SW 1271 (cell line): ENCODE results near the gene HOMER2.
"Not testable (repeated sequence)": the region's sequence is repeated elsewhere in the genome, so short reads cannot be mapped to it uniquely, and the experiment has no call there.

Experiments
- DNase-seq, 2 experiments: peaks; one replicate each; lab custom pipeline; 2025; lab: John Stamatoyannopoulos, UW

Gene HOMER2

DNA sequence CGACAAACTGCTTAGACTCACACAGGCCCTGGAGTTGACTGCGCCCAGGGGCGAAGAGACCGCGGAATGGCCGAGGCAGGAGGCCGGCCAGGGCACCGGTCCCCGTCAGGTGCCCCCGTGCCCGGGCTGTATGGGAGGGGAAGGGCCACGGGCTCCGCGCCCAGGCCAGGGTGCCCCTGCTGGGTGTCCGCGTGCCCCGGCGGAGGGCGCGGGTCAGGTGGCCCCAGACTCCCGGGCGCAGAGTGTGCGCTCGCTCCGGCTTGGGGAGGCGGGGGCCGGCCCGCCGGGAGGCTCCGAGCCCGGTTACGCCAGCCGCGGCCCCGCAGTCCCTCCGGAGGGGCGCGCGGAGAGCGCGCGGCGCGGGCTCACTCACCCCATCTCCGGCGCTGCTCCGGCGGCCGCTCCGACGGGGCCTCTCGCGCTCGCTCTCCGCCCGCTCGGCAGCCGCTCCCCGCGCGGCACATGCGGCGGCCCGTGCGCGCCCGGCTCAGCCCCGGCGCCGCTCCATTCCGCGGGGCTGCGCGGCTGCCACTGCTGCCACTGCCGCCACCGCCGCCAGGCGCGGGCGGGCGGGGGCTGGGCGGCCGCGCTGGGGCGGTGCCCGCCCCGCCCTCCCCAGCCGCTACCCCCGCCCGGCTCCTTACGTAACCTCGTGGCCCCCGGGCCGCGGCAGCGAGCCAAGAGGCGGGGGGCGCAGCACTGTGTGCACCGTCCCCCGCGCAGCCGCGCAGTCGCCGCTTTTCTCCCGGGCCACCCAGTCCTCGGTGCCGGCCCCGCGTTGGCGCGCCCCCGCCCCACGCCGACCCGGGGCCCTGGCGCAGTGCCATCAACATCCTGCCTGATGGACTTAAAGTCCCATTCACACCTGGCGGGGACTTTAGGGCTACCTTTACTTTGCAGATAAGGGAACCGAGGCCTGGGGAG, at the start of gene HOMER2:
Gene HOMER2 (minus strand): TSS at position 563 of the 924 bp plus-strand sequence. CDS start 185 bp downstream, at position 378.
- DNase-seq = no peak

DNA sequence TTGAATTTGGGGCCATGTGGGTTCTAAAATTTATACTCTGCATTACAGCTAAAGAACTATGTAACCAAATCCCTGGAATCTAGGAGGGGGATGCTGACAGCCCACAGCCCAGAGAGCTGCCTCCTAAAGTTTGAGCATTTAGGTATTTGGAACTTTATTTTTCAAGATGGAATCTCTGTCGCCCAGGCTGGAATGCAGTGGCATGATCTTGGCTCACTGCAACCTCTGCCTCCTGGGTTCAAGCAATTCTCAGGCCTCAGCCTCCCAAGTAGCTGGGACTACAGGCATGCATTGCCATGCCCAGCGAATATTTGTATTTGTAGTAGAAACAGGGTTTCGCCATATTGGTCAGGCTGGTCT, 48.1 kb upstream of the HOMER2 start:
- not testable (repeated sequence) for DNase-seq

DNA sequence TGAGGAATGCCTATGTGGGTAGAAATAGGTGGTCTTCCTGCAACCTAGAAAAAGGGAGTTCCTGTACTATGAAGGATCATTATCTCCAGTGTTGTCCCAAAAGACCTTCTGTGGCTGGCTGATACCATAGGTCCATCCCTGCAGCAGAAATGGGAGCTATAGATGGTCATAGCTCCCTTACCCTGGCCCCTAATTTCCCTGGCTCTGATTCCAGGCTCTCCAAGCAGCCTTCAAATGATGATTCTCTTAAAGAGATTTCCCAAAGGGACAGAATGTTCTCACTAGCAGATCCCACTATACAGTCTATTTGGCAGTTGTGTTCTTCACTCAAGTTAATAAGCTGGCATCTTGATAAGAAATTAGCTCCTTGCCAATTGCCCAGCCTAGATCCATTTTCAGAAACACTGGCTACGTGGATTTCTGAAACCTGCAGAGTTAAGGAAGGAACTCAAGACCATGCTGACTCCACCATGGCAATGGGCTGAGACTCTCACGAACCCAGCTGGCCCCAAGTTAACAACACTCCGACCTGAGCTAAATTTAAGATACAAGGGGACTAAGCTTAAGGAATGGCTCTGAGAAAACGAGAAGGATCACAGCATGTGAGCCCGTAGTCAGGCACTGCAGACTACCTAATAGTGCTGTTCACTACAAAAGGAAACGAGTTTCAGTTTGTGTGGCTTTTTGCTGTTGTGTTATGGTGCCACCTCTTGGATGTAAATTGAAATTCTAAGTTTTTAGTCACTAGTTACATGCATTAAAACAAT, 47.6 kb upstream of the HOMER2 start:
- peak; percentile 33 to 68 for DNase-seq

DNA sequence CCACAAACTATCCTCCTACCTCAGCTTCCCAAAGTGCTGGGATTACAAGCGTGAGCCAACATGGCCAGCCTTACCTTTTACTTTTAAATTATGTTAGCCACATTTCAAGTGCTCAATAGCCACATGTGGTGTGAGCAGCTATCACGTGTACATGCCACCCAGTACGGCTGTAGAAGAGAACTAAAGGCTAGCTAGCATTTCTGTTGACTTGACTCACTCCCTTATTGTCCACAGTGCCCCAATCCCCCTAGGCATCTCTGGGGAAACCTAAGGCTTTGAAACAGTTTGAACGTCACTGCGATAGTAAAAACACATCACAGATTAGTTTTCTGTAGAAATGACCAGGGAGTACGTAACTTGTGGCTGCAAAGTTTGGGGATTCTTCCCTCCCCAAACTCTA, 46.9 kb upstream of the HOMER2 start:
- no peak for DNase-seq

DNA sequence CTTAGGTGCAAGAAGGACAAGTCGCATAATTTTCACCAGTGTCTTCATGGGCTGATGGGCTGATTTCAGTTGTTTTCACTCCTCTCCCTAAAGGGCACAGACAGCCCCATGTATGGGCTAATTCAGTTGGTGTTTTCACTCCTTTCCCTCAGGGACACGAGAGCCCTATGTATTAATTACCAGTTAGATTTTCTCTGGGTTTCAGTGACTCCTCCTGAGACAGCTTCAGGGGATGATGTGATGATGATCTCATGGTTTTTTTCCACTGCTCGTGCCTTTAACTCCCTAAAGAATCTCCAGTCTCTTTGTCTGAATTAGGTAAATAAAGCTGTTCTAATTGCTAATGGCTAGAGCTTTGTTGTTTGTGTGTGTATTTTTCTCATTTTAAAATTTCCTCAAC, 43.4 kb upstream of the HOMER2 start:
- DNase-seq = no peak

DNA sequence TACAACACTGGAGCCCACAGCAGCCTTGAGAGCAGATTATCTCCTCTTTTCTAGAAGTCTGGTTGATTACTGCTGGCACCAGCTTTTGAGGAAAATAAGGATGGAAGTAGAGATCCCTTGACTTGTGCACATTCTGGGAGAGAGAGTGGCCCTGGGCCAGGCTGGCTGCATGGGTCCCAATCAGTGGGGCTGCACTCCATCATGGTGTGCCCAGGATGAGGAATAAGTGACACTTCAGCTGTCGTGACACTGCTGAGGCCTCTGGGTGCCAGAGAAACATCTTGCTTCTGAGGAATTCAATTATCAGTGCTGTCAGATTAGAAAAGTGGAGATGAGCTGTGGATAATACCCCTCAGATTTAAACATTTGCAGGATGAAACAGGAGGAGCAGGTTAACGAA, 42.6 kb upstream of the HOMER2 start:
- DNase-seq = no peak

DNA sequence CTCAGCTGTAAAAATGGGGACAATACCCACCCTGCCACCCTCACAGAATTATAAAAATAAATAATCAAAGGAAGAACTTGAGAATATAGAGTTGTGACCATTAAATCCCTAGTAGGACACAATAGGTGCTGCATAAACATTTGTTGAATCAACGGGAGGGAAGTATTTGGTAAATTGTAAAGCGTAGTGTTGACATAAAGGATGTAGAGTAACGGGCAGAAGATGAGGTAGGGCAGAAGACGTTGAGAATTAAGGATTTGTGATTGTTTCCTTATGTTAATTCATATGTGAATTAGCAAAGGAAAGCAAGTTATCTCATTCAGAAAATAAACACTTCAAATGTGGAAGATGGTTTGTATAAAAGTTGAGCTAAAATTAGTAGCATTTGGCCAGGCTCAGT, 40.6 kb upstream of the HOMER2 start:
- no peak for DNase-seq

DNA sequence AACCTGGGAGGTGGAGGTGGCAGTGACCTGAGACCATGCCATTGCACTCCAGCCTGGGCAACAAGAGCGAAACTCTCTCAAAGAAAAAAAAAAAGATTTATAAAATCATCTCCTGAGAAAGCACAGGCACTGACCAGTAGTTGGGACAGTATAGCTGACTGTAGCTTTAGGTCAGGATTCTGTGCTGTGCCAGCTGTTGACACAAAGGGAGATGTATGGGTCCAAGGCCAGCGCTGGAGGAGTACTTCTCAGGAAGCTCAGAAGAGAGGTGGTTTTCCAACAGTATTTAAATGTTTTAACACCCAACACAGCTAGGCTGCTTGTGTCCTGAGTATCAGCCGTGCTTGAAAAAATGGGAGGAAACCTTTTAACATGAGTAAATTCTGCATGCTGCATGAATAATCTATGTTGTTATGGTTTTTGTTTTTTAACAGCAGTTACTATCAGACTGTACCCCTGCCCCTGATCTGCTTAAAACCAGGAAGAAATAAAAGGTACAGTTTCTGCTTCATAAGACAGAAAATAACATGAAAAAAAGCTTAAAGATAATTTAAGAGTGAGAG, 40.0 kb upstream of the HOMER2 start:
- no peak for DNase-seq

DNA sequence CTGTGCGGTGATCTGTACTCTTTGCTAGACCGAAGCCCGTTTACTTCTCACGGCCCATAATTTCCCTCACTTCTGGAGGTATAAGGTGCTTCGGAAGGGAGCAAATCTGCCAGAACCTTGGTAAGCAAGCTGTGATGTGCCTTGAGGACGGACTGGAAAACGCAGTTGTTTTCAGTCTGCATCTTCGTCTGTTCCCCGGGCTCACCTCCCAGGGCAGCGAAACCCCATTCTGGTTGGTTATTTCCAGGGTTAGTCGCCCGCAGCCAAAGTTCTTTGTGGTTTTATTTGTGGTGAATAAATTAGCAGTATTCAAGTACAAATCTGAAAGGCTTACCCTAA, 33.9 kb upstream of the HOMER2 start:
- DNase-seq = peak in 1 of 2 experiments; percentile 61

DNA sequence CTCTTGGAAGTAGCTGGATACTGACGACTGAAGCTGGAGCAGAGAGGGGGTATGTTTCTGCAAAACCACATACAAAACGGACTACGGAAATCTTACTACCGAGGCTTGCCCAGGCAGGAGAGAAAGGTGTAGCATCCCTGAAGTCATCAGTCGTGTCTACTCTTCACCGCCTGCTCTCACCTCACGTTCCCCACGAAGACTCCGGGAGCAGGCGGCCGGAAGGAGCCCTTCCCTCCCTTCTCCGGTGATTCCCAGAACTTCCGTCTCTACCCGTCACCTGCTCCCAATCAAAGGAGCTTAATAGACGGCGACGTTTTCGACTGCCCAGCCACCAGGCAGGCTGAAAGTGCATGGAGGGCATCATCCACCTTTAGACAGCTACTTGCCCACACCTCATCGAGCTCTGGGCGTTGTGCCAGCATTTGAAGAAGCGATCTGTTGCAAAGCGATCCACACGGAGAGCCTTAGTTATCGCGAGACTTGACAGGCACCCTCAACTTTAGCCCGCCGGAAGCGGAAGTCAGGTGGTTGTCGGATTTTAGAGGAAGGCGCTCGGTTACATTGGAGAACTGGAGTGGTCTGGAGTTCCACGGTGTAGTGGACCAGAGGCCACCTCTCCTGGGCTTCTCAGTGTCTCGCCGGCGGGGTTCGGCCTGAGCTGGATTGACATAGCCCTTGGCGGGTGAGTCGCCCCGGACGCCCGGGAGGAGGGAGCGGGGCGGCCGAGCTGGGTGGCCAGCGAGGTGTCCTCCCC, 33.3 kb upstream of the HOMER2 start, which contains the start of gene RAMAC:
Gene RAMAC (plus strand): TSS at position 523 of the 754 bp plus-strand sequence. CDS start 2,809 bp downstream, outside the sequence.
- DNase-seq = peak; percentile 95 to 98

DNA sequence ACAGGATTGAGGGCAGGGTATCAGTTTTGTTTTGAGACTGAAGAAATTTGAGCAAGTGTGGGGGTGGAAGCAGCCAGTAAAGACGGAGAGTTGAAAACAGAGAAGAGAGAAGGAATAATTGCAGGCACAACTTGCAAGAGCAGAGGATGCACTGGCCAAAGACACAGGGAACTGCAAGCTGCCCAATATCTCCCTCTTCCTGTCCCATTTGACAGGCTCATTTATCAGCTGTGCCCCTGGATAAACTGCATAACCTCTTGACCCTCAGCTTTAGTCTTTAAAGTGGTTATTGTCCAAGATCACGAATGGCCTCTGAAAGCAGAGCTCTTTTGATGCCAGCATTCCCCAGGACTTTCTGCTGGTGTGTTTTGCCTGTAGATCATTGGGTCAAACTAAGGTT, 28.5 kb upstream of the HOMER2 start:
- no peak for DNase-seq

DNA sequence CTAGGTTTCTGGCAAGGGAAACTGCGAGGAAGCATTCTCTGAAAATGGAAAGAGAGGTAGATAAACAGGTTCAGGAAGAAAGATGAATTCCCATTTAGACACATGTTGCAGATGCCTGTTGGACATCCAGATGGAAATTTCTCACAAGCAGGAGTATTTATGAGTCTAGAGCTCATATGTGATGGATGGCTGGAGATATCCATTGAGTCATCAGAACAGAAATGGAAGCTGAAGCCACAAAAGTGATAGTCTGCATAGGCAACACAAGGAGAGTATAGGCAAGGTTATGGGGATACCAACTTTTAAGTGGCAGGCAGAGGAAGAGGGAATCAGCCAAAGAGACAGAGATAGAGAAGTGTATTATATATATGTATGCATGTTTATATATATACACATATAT, 27.2 kb upstream of the HOMER2 start:
- no peak for DNase-seq

DNA sequence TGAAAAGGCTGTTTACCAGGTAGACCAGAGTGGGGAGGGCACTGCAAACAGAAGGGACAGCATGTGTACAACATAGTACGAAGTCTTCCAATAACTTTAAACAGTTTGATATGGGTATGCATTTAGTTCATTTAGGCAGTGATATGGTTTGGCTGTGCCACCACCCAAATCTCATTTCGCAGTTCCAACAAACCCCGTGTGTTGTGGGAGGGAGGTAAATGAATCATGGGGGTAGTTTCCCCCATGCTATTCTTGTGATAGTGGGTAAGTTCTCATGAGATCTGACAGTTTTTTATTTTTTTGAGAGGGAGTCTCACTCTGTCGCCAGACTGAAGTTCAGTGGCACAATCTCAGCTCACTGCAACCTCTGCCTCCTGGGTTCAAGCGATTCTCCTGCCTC, 25.9 kb upstream of the HOMER2 start:
- DNase-seq = no peak

DNA sequence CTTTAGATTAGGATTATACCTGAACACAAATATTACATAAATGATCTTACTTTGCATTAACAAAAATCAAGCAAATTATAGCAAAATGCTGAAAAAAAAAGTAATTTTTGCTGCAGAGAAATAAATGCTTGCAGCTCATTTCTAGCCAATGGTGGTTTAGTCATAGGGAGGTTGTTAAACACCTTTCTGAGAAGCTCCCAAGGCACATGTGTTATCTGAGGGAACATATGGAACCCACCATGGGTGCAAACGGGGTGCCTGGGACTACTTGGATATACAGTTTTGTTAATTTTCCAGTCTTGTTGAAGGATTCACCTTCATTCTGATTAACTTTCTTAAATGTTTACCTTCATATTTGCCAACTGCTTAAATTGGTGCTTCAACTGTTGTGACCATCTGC, 24.6 kb upstream of the HOMER2 start:
- DNase-seq = no peak

DNA sequence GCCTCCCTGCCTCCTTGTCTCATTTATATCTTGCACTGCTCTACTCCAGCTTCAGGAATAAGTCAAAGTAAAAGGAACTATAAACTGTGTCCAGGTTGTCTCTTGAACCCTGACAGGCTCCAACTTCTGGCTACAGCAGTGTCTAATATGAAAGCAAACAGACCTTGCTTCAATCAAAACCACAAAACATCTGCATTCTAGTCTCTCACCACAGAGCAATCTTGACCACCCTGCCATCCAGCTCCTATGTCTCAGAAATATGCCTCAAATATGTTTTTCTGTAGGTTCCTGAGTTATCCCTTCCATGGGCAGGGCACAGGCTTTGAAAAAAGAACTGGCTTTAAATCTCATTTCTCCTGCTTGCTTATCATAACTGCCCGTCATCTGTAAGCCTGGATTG, 20.5 kb upstream of the HOMER2 start:
- DNase-seq = no peak

DNA sequence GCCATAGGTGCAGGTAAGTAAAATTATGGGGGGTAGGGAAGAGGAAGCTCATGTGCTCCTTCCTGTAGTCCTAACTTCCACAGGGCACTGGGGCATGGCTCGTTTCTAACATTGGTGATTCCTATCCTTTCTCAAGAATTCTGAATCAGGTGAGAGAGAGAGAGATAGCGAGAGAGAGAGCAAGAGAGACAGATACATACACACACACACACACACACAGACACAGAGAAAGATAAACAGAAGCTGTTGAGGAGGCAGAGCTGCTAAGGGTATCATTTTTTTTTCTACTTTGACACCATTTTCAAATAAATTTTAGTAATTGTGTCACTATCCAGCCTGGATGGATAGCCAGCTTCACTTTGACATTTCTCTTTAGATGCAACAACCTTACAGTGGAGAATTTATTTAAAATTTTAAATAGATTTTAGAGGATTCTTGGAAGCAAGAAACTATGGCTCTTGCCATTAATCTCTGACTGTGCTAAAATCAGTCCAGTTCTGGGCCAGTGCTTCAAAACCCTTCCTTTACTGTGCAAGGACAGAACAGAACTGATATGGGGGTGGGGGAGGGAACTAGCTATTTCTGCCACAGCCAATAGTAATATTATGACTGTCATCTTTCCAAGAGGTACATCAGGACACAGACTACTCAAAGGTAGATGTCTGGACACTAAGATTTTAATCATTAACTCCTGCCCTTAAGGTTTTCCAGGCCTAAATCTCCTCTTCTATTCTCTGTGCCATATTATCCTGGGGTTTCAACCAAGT, 18.9 kb upstream of the HOMER2 start:
- DNase-seq = no peak

DNA sequence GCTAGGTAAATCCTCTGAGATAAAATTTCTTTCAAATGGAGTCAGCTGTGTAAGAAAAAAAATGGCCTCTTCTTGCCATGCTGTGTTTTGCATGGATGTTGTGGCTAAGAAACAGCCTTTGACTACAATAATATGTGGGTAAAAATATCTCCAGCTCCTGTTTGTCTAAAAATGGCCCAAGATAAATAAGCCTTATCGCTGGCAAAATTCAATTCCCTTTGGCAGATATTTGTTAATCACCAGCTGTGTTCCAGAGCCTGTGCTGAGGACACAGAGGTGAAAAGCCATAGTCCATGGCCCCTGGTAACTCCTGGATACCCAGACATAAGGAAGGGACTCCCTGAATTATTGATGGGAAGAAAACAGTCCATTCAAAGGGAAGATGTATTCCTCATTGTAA, 18.2 kb upstream of the HOMER2 start:
- DNase-seq = no peak

DNA sequence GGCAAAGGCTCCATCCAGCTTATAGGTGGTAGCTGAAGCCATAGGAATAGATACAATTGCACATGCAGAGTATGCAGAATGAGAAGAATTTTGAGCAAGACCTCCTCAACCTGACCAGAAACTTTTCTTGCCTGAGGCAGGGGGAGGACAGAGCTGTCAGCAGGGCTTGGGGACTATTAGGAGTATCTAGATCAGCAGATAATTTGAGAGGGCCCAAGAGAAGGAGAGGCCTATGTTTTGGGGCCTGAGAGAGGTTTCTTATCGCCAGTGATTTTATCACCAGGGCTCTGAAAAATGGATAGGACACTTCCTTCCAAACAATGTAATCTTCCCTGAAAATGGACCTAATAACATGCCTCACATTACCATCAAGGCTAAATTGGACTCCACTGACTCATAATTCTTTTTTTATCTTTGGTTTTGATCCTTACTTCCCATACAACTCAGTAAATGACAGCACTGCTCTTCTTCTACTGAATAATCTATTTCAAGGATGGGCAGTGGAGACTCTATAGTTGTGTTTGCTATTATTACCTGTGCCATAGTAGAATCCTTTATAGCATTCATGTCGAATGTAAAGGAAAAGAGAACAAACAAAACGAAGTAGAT, 17.7 kb upstream of the HOMER2 start:
- no peak for DNase-seq

DNA sequence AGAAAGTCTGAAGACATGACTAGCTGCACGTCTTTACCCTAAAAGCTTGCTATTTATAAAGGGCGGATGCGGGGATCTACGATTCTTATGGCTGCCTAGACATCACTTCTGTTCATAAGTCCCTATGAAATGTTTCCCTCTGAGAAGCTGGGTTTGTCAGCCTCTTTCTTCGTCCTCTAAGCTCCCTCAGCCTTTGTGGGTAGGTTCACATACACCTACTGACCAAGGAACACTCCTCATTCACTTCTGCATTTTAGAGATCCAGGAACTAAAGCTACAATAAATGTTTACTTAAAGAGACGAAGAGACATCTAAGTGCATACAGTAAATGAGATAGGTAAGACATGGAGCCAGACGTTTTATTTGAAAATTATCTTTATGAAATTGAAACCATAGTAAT, 16.8 kb upstream of the HOMER2 start:
- DNase-seq = no peak

DNA sequence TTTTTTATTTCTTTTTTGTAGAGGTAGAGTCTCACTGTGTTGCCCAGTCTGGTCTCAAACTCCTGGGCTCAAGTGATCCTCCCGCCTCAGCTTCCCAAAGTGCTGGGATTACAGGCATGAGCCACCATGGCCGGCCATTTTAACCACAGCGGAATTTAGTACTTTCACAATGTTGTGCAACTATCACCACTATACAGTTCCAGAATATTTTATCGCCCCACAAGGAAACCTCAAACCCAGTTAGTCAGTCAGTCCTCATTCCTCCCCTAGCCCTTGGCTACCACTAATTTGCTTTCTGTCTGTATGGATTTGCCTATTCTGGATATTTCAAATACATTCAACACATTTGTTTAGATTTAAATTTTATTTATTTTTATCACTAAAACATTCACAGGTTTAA, 15.5 kb upstream of the HOMER2 start:
- DNase-seq = no peak

DNA sequence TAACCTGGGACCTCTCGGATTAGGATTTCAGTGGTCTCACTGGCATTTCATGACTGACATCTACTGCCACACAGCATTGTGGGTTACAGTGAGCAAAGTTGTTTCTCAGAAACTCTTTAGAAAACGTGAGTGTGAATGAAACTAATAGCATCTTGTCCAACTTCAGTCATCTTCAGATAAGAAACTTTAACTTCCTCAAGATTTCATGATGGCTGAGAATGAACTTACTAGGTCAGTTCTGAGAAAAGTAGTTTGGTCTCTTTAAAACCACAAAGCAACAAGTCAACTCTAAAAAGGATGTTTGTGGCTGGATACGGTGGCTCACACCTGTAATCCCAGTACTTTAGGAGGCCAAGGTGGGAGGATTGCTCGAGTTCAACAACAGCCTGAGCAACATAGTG, 14.2 kb upstream of the HOMER2 start:
- DNase-seq = no peak
